GM23338 (cell line): ENCODE measurements around the gene CCR6. TPM values are rescaled to one million over a fixed set of nuclear protein-coding genes. Genes with fewer than 3 reads are reported as not detected.

Experiments
- ATAC-seq: fragments of 200-7000 bp; cut with Tn5 transposase; 3 replicates; pipeline ENCODE4 v1.9.1; 2020
- DNase-seq: peaks from one replicate; pipeline ENCODE4 v3.0.0-alpha.2; 2015; ENCODE audit warnings: low spot score
- H2AFZ ChIP-seq: fragments of 200-600 bp; sonication (generic); 2 replicates; pipeline ENCODE4 v1.8.0; 2016; ENCODE audit warnings: antibody characterized with exemption, mild to moderate bottlenecking, moderate library complexity
- H3F3A ChIP-seq: fragments of 200-600 bp; sonication (generic); replicated peaks from 2 replicates; pipeline ENCODE4 v1.8.0; 2017; ENCODE audit warnings: antibody characterized with exemption, mixed run types, low read depth
- H3K27ac ChIP-seq: fragments of 200-600 bp; sonication (generic); 2 replicates; pipeline ENCODE4 v1.6.1; 2016; ENCODE audit warnings: low read depth
- H3K27me3 ChIP-seq: fragments of 200-600 bp; sonication (generic); 2 replicates; pipeline ENCODE4 v1.8.0; 2016; ENCODE audit warnings: mild to moderate bottlenecking, mixed run types, moderate library complexity; ENCODE audit not compliant: insufficient read depth
- H3K36me3 ChIP-seq: fragments of 200-600 bp; sonication (generic); 2 replicates; pipeline ENCODE4 v1.8.0; 2016; ENCODE audit warnings: mild to moderate bottlenecking; ENCODE audit not compliant: insufficient read depth
- H3K4me1 ChIP-seq: fragments of 200-600 bp; sonication (generic); 2 replicates; pipeline ENCODE4 v1.8.0; 2016; ENCODE audit warnings: mild to moderate bottlenecking, moderate library complexity; ENCODE audit not compliant: insufficient read depth
- H3K4me2 ChIP-seq: fragments of 200-600 bp; sonication (generic); 2 replicates; pipeline ENCODE4 v1.7.1; 2017; ENCODE audit warnings: mixed run types
- H3K4me3 ChIP-seq: fragments of 200-600 bp; sonication (generic); 2 replicates; pipeline ENCODE4 v1.6.1; 2016; ENCODE audit warnings: mixed run types
- H3K79me2 ChIP-seq: fragments of 200-600 bp; sonication (generic); replicated peaks from 2 replicates; pipeline ENCODE4 v1.8.0; 2017; ENCODE audit warnings: mild to moderate bottlenecking; ENCODE audit not compliant: insufficient read depth
- H3K9me2 ChIP-seq: fragments of 200-600 bp; sonication (generic); 2 replicates; pipeline ENCODE4 v1.8.0; 2017; ENCODE audit not compliant: insufficient read depth
- H4K20me1 ChIP-seq: fragments of 200-600 bp; sonication (generic); replicated peaks from 2 replicates; pipeline ENCODE4 v1.8.0; 2017; ENCODE audit warnings: mild to moderate bottlenecking; ENCODE audit not compliant: insufficient read depth
- H3K27ac Mint-ChIP-seq: 2 replicates; pipeline ENCODE4 v1.8.0; 2020; ENCODE audit warnings: inconsistent platforms, mild to moderate bottlenecking, moderate library complexity, mixed read lengths
- H3K27me3 Mint-ChIP-seq: 3 replicates; pipeline ENCODE4 v1.8.0; 2022; ENCODE audit warnings: low read depth, mild to moderate bottlenecking, moderate library complexity, mixed read lengths, inconsistent platforms; ENCODE audit not compliant: insufficient read depth, poor library complexity
- H3K36me3 Mint-ChIP-seq: 3 replicates; pipeline ENCODE4 v1.8.0; 2021; ENCODE audit warnings: low read depth, mild to moderate bottlenecking, inconsistent platforms, moderate library complexity, mixed read lengths
- H3K4me1 Mint-ChIP-seq: 3 replicates; pipeline ENCODE4 v1.8.0; 2020; ENCODE audit warnings: mild to moderate bottlenecking, inconsistent platforms, mixed read lengths
- H3K4me3 Mint-ChIP-seq: 3 replicates; pipeline ENCODE4 v1.8.0; 2021; ENCODE audit warnings: moderate library complexity, mild to moderate bottlenecking, inconsistent platforms, mixed read lengths
- H3K9me3 Mint-ChIP-seq: 3 replicates; pipeline ENCODE4 v1.8.0; 2020; ENCODE audit warnings: moderate library complexity, mild to moderate bottlenecking, inconsistent platforms, mixed read lengths
- CREB1 ChIP-seq: fragments of 250-450 bp; sonication (Bioruptor Pico); IDR thresholded peaks from 2 replicates; pipeline ENCODE4 v1.5.0; 2020; ENCODE audit warnings: low read depth, mild to moderate bottlenecking, moderate library complexity
- CTCF ChIP-seq, 2 experiments: fragments of 200-600 bp in 1 of 2; sonication (generic) in 1 of 2; conservative IDR thresholded peaks; 2 replicates each; pipeline versions ENCODE4 v1.5.1 to v1.6.1; 2016 to 2017; ENCODE audit warnings: antibody characterized with exemption in 2 of 2, low read depth in 2 of 2, mild to moderate bottlenecking in 2 of 2, moderate library complexity in 1 of 2
- ETS1 ChIP-seq: IDR thresholded peaks from 2 replicates; pipeline ENCODE4 v1.6.1; 2016; ENCODE audit warnings: antibody characterized with exemption
- EZH2 ChIP-seq: fragments of 200-600 bp; sonication (generic); IDR thresholded peaks from one replicate; pipeline ENCODE4 v1.8.0; 2017; ENCODE audit warnings: antibody characterized with exemption, mild to moderate bottlenecking, low read depth; ENCODE audit not compliant: unreplicated experiment
- EZH2phosphoT487 ChIP-seq: fragments of 200-600 bp; sonication (generic); IDR thresholded peaks from one replicate; pipeline ENCODE4 v1.8.1; 2018; ENCODE audit warnings: antibody characterized with exemption; ENCODE audit not compliant: unreplicated experiment
- JUNB ChIP-seq: IDR thresholded peaks from one replicate; pipeline ENCODE4 v1.6.1; 2016; ENCODE audit warnings: antibody characterized with exemption; ENCODE audit not compliant: unreplicated experiment
- NANOG ChIP-seq: IDR thresholded peaks from 2 replicates; pipeline ENCODE4 v1.6.1; 2016; ENCODE audit warnings: antibody characterized with exemption, borderline replicate concordance
- POLR2AphosphoS5 ChIP-seq: IDR thresholded peaks from 2 replicates; pipeline ENCODE4 v1.6.1; 2016; ENCODE audit warnings: antibody characterized with exemption, low read depth
- REST ChIP-seq: IDR thresholded peaks from one replicate; pipeline ENCODE4 v1.6.1; 2018; ENCODE audit warnings: antibody characterized with exemption; ENCODE audit not compliant: unreplicated experiment
- STAT1 ChIP-seq: IDR thresholded peaks from one replicate; pipeline ENCODE4 v1.6.1; 2016; ENCODE audit warnings: antibody characterized with exemption; ENCODE audit not compliant: unreplicated experiment
- ZNF114 ChIP-seq: fragments of 250-450 bp; sonication (Bioruptor Pico); IDR thresholded peaks from 2 replicates; pipeline ENCODE4 v1.5.0; 2020; ENCODE audit warnings: mild to moderate bottlenecking, moderate library complexity
- ZNF331 ChIP-seq: fragments of 250-450 bp; sonication (Bioruptor Pico); IDR thresholded peaks from 2 replicates; pipeline ENCODE4 v1.5.0; 2020; ENCODE audit warnings: low read depth, mild to moderate bottlenecking, moderate library complexity
- ZNF462 ChIP-seq: fragments of 250-450 bp; sonication (Bioruptor Pico); IDR thresholded peaks from 2 replicates; pipeline ENCODE4 v1.5.0; 2020; ENCODE audit warnings: mild to moderate bottlenecking, moderate library complexity
- polyA plus RNA-seq: library from polyadenylated mRNA; unstranded; fragments of >200 nt; fragmentation: Nextera tagmentation; extraction: Ambion mirVana; gene quantifications from 2 replicates; pipeline ENCODE4 v1.2.1, GENCODE V29; 2016
- total RNA-seq: library from RNA; depleted of rRNA; stranded (reverse); fragments of >200 nt; shearing (Covaris generic); gene quantifications from 2 replicates; pipeline ENCODE4 v1.2.3, GENCODE V29; 2014

CCR6 gene
- total and polyA plus RNA-seq, 2 experiments from 2014 or later: not detected

- H3K9me3 Mint-ChIP-seq: peaks cover 7% of the 10 kb centered on the region
- H2AFZ ChIP-seq: no peak overlapping the region
Observed at GRCh38 chr6:167143041-167143440, 20.1 kb downstream of the CCR6 start.

More at GRCh38 chr6:167143041-167143440, 20.1 kb downstream of the CCR6 start:
- TF ChIP-seq EZH2 (no peak), STAT1 (no peak), EZH2phosphoT487 (no peak), ETS1 (no peak), NANOG (no peak), POLR2AphosphoS5 (no peak), ZNF462 (CRISPR knock-in tag) (no peak), REST (no peak), ZNF114 (no peak), ZNF331 (CRISPR knock-in tag) (no peak), CREB1 (CRISPR knock-in tag) (no peak), CTCF (conservative IDR thresholded peaks at IDR 0.05; ENCODE audit: low read depth in 2 of 2) (no peak), JUNB (no peak)
- peaks cover 16% of the 10 kb centered on the region for H3K27me3 Mint-ChIP-seq
- no peaks in the 10 kb centered on the region; the same call in 1 of the 2 replicates for H3F3A ChIP-seq
- no peak overlapping the region for H3K4me3 ChIP-seq
- no peaks in the 10 kb centered on the region for H3K36me3 ChIP-seq
- no peak overlapping the region for H3K4me3 Mint-ChIP-seq
- H3K79me2 ChIP-seq: no peaks in the 10 kb centered on the region
- DNase-seq (no peak), ATAC-seq (no peak)
- no peak overlapping the region for H3K27ac ChIP-seq
- H3K4me2 ChIP-seq: no peak overlapping the region
- H3K4me1 ChIP-seq: peaks cover 51% of the 10 kb centered on the region
- peaks cover 5% of the 10 kb centered on the region; the same call in 1 of the 2 replicates for H3K27me3 ChIP-seq
- H3K9me2 ChIP-seq: no peaks in the 10 kb centered on the region
- H3K36me3 Mint-ChIP-seq: peaks cover 8% of the 10 kb centered on the region; the same call in 1 of the 3 replicates
- no peak overlapping the region for H3K27ac Mint-ChIP-seq
- H3K4me1 Mint-ChIP-seq: peaks cover 44% of the 10 kb centered on the region
- no peaks in the 10 kb centered on the region for H4K20me1 ChIP-seq
